Muscle of leg (tissue), 11 donors: ENCODE measurements around the gene SLC35B1. TPM values are rescaled to one million over a fixed set of nuclear protein-coding genes. Genes with fewer than 3 reads are reported as not detected.

ENCODE experiments used
- DNase-seq: peaks from one replicate; pipeline ENCODE4 v3.0.0; 2013
- H3K27ac ChIP-seq: one replicate; pipeline ENCODE4 v1.5.1; 2013; ENCODE audit warnings: mild to moderate bottlenecking, low read length, control low read depth
- H3K27me3 ChIP-seq: one replicate; pipeline ENCODE4 v1.6.1; 2013; ENCODE audit warnings: low read length; ENCODE audit not compliant: control insufficient read depth, insufficient read depth
- H3K36me3 ChIP-seq: one replicate; pipeline ENCODE4 v1.6.1; 2013; ENCODE audit warnings: low read length; ENCODE audit not compliant: control insufficient read depth, insufficient read depth
- H3K4me1 ChIP-seq: one replicate; pipeline ENCODE4 v1.6.1; 2013; ENCODE audit warnings: low read length; ENCODE audit not compliant: control insufficient read depth, insufficient read depth
- H3K4me3 ChIP-seq: one replicate; pipeline ENCODE4 v1.5.1; 2013; ENCODE audit warnings: low read length, control low read depth
- H3K9me3 ChIP-seq: replicated peaks from 2 replicates; pipeline ENCODE4 v1.6.1; 2013; ENCODE audit warnings: low read depth, low read length; ENCODE audit not compliant: control insufficient read depth
- WGBS: methylation state at CpG from one replicate; pipeline ENCODE4 v1.1.5; 2013; ENCODE audit warnings: missing lambda C conversion rate; ENCODE audit not compliant: insufficient coverage; 5-methylcytosine and 5-hydroxymethylcytosine counted together
- polyA plus RNA-seq, 8 donors: library from polyadenylated mRNA; unstranded; fragments of 120-200 nt; gene quantifications; one replicate each; pipeline versions ENCODE4 v1.2.1 to v1.2.3, GENCODE V29; 2013; ENCODE audit warnings: inconsistent platforms in 1 of 8, low replicate concordance in 1 of 8; ENCODE audit not compliant: insufficient read length in 8 of 8, insufficient read depth in 1 of 8
- total RNA-seq: library from RNA; stranded (reverse); fragments of 120-200 nt; gene quantifications from one replicate; pipeline ENCODE4 v1.2.4, GENCODE V29; 2013

Gene SLC35B1
- total and polyA plus RNA-seq, 9 donors: 38.8 to 60.5 (median 51.9) TPM

- peaks cover 42% of the 10 kb centered on the region for H3K4me1 ChIP-seq
- no peak for DNase-seq
- no peaks in the 10 kb centered on the region for H3K9me3 ChIP-seq
- H3K36me3 ChIP-seq: peaks cover 2% of the 10 kb centered on the region
- no peaks in the 10 kb centered on the region for H3K27me3 ChIP-seq
- peak overlapping the region; percentile 32 for H3K27ac ChIP-seq
- no peak overlapping the region for H3K4me3 ChIP-seq
- WGBS: 100% methylated on average over 2 of the region's 5 CpGs
Observed at GRCh38 chr17:49738456-49739163, 30.8 kb upstream of the SLC35B1 start.

- Histone ChIP-seq H3K27me3 (no peaks in the 10 kb centered on the region), H3K4me3 (no peak overlapping the region), H3K4me1 (peaks cover 47% of the 10 kb centered on the region), H3K36me3 (peaks cover 16% of the 10 kb centered on the region), H3K9me3 (no peaks in the 10 kb centered on the region), H3K27ac (no peak overlapping the region)
- WGBS: 92% methylated on average over 1 of the region's 13 CpGs
- DNase-seq: no peak
Observed at GRCh38 chr17:49734515-49735490, 27.0 kb upstream of the SLC35B1 start.

GRCh38 chr17:49731435-49731831 is 23.7 kb upstream of the SLC35B1 start:
- no peaks in the 10 kb centered on the region for H3K9me3 ChIP-seq
- no peaks in the 10 kb centered on the region for H3K27me3 ChIP-seq
- H3K27ac ChIP-seq: peak overlapping the region; percentile 95
- DNase-seq: peak; percentile 68
- H3K4me1 ChIP-seq: peaks cover 63% of the 10 kb centered on the region
- no peak overlapping the region for H3K4me3 ChIP-seq
- WGBS: 31% methylated on average over 4 of the region's 4 CpGs
- peaks cover 21% of the 10 kb centered on the region for H3K36me3 ChIP-seq

- Histone ChIP-seq H3K4me1 (peaks cover 66% of the 10 kb centered on the region), H3K36me3 (peaks cover 24% of the 10 kb centered on the region), H3K4me3 (no peak overlapping the region), H3K27ac (peak overlapping the region; percentile 95), H3K27me3 (no peaks in the 10 kb centered on the region), H3K9me3 (peaks cover under 1% of the 10 kb centered on the region)
- peak; percentile 55 for DNase-seq
- 100% methylated on average over 1 of the region's 5 CpGs for WGBS
Observed at GRCh38 chr17:49730785-49731434, 23.1 kb upstream of the SLC35B1 start.

GRCh38 chr17:49730078-49730784 is 22.5 kb upstream of the SLC35B1 start:
- Histone ChIP-seq H3K9me3 (peaks cover 3% of the 10 kb centered on the region), H3K27me3 (no peaks in the 10 kb centered on the region), H3K4me1 (peaks cover 68% of the 10 kb centered on the region), H3K4me3 (no peak overlapping the region), H3K27ac (peak overlapping the region; percentile 95), H3K36me3 (peaks cover 27% of the 10 kb centered on the region)
- peak; percentile 98 for DNase-seq
- WGBS: 20% methylated on average over 2 of the region's 4 CpGs

GRCh38 chr17:49729069-49729468 is 21.3 kb upstream of the SLC35B1 start:
- Histone ChIP-seq H3K27ac (peak overlapping the region; percentile 95), H3K36me3 (peaks cover 27% of the 10 kb centered on the region), H3K9me3 (peaks cover 3% of the 10 kb centered on the region), H3K4me3 (no peak overlapping the region), H3K4me1 (peaks cover 79% of the 10 kb centered on the region), H3K27me3 (no peaks in the 10 kb centered on the region)
- DNase-seq: peak; percentile 73
- WGBS: 88% methylated on average over 2 of the region's 3 CpGs

GRCh38 chr17:49728425-49728824 is 20.7 kb upstream of the SLC35B1 start:
- WGBS: 76% methylated on average over 4 of the region's 5 CpGs
- Histone ChIP-seq H3K27me3 (no peaks in the 10 kb centered on the region), H3K4me1 (peaks cover 85% of the 10 kb centered on the region), H3K36me3 (peaks cover 27% of the 10 kb centered on the region), H3K9me3 (peaks cover 3% of the 10 kb centered on the region), H3K27ac (peak overlapping the region; percentile 95), H3K4me3 (no peak overlapping the region)
- no peak for DNase-seq

- H3K27me3 ChIP-seq: no peaks in the 10 kb centered on the region
- H3K4me3 ChIP-seq: no peak overlapping the region
- DNase-seq: peak; percentile 92
- peaks cover 88% of the 10 kb centered on the region for H3K4me1 ChIP-seq
- H3K36me3 ChIP-seq: peaks cover 22% of the 10 kb centered on the region
- peaks cover 3% of the 10 kb centered on the region for H3K9me3 ChIP-seq
- 85% methylated on average over 3 of the region's 4 CpGs for WGBS
- H3K27ac ChIP-seq: peak overlapping the region; percentile 95
Observed at GRCh38 chr17:49727380-49727779, 19.6 kb upstream of the SLC35B1 start.

- peaks cover 3% of the 10 kb centered on the region for H3K9me3 ChIP-seq
- H3K4me3 ChIP-seq: no peak overlapping the region
- peaks cover 88% of the 10 kb centered on the region for H3K4me1 ChIP-seq
- WGBS: 95% methylated on average over 6 of the region's 7 CpGs
- no peak for DNase-seq
- H3K27ac ChIP-seq: peak overlapping the region; percentile 20
- no peaks in the 10 kb centered on the region for H3K27me3 ChIP-seq
- peaks cover 28% of the 10 kb centered on the region for H3K36me3 ChIP-seq
Observed at GRCh38 chr17:49725452-49726130, 17.8 kb upstream of the SLC35B1 start.
